C1 segment of cervical spinal cord (tissue), 14 donors: Measurements from ENCODE around the gene KRTAP5-5.
"Not testable (repeated sequence)": the region's sequence is repeated elsewhere in the genome, so short reads cannot be mapped to it uniquely, and the experiment has no call there.

ENCODE experiments used
- DNase-seq, 14 donors: peaks; one replicate each; lab custom pipeline; 2025; lab: John Stamatoyannopoulos, UW

KRTAP5-5 gene

DNA sequence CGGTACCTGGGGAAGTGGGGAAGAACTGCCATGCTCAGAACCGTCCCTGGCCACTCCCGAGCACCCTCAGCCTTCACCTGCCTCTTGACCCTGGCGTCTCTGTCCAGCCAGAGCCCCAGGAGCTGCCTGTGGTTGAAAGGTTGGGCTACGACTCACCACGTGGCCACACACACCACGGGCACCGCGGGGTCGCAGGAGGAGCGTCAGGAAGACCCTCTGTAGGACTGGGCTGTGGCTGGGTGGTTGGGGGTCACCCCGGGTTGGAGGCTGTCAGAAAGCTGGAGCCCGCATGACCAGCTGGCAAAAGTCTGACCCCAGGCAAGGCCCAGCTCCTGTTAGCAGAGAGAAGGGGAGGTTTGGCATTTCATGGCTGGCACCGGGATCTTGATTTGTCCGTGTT lies 11.5 kb downstream of the KRTAP5-5 start:
- no peak for DNase-seq

- DNase-seq, result no peak
Measured at GRCh38 chr11:1642288-1643145, 12.9 kb downstream of the KRTAP5-5 start.

DNA sequence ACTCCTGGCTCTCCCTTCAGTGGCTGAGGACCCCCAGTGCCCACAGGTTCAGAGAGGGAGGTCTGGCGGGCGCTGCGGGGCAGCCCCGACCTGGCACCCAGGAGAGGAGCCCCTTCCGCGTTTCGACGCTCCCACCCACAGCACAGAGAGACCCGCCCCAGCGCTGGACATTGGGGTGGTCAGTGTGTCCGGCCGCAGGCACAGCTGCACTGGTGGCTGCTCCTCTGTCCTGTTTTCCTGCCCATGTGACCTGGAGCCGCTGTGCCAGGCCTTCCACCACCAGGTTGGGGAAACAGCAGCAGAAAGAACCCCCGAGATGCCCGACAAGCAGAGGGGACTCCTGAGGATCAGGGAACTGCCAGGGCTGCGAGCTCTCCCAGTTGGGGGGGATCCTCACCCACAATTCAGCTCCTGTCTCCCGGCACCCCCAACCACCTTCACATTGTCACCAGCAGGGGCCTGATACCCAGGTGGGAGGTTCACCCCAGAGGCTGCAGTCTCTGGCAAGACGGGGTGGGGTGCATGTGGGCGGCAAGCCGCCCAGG lies 13.6 kb downstream of the KRTAP5-5 start:
- no peak for DNase-seq

DNA sequence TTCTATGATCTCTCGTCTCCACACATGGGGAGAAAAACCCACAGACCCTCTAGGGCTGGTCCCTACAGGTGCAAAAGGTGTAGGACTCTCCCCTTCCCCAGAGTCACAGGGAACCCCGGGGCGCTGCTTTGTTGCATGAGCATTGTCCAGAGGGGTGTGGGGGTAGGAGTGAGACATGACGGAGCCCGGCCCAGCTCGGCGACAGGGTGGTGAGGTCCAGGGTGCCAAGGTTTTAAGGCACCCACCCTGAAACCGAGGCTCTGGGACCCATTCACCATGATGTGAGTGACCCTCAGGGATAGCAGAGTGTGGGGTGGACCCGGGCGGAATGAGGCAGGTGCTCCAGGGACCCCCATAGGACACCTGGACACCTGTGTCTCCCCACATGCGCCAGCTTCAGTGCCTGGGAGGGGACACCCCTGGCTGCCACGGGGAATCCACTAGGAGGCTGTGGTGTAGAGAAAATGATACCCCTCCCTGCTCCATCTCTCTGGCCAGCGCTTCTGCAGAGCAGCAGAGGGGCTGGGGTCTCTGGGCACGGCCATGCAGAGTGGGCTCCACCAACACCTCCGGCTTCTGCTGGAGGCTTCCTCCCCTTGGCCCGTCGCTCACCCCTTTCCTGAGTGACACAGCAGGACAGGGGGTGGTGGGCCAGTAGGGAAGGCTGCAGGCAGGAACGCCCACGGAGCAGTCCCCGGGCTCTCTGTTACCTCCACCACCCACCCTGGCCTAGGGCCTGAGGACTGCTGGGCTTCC lies 15.2 kb downstream of the KRTAP5-5 start:
- no peak for DNase-seq

DNA sequence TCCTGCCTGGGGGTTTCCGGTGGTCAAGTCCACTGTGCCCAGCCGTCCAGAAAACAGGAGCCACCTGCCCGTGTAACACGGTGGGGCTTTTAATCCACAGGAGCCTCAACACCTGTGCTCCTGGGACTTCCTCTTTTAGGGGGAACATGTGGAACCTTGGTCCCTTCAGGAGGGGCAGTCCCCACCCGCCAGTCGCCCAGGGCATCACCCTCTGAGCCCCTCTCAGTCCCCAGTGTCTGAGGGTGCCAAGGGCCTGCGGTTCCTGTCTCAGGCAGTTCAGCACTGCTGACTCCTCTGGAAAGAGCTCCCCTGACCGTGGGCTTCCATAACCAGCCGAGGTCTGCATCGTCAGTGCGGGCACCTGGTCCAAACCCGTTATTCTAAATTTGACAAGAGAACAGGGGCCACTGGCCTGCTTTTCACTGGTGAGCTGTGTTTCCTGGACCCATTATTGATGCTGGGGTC lies 15.8 kb downstream of the KRTAP5-5 start:
- no peak for DNase-seq

GRCh38 chr11:1646540-1646939 lies 17.0 kb downstream of the KRTAP5-5 start:
- not testable (repeated sequence) for DNase-seq

- no peak for DNase-seq
Measured at GRCh38 chr11:1647901-1648652, 18.5 kb downstream of the KRTAP5-5 start.

DNA sequence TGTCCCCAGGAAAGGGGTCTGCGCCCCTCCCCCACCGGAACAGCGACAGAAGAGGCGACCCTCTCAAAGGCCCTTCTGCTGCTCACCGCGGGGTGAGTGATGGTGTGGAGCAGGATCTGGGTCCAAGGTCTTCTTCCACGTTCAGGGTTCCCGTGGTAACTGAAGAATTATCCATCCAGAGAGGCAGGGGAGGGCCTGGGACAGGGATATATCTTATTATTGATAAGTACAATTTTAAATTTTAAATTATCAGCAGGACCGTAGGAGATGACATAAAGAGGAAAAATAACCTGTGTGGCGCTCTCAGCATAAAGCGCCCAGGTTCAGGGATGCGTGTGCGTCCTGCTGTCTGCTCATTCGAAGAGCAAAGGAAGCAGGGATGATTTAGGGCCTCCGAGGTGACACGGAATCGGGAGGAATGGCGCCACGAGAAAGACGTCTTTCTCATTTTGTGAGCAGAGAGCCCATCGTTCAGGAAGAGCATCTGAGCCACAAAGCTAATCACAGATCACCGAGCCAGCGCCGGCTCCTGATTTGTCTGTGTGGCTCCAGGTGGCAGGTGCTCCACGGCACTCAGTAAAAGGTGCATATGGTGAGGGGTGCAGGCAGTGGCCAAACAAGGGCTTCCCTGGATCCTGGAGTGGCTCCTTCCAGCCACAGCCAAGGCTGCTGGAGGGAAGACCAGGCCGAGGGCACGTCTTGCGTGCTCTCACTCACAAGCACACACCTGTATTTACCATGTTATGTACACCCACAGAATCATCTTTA lies 19.3 kb downstream of the KRTAP5-5 start:
- DNase-seq, result no peak

- DNase-seq, result no peak
Measured at GRCh38 chr11:1650034-1650917, 20.7 kb downstream of the KRTAP5-5 start.

GRCh38 chr11:1650918-1651262 lies 21.3 kb downstream of the KRTAP5-5 start:
- no peak for DNase-seq

- DNase-seq, result no peak
Measured at GRCh38 chr11:1651411-1651980, 21.9 kb downstream of the KRTAP5-5 start.

GRCh38 chr11:1652026-1652425 lies 22.5 kb downstream of the KRTAP5-5 start:
- DNase-seq, result no peak

DNA sequence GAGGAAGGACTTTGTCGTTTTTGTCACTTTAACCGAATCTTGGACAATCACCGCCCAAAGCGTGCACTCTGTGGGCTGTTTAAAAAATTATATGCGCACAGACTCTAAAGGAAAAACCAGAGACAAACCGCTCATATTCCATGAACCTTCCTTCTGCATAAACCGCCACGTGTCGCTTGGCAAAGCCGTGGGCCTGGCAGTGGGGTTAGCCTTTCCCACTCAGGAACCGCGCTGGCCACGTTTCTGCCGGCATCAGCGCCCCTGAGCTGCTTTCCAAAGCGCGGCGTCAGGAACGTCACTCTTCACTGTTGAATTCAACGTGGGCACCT lies 22.8 kb downstream of the KRTAP5-5 start:
- DNase-seq, result no peak

GRCh38 chr11:1652771-1653540 lies 23.4 kb downstream of the KRTAP5-5 start:
- peak in 13 of 14 donors; percentile 6 to 80 (median 49) for DNase-seq

DNA sequence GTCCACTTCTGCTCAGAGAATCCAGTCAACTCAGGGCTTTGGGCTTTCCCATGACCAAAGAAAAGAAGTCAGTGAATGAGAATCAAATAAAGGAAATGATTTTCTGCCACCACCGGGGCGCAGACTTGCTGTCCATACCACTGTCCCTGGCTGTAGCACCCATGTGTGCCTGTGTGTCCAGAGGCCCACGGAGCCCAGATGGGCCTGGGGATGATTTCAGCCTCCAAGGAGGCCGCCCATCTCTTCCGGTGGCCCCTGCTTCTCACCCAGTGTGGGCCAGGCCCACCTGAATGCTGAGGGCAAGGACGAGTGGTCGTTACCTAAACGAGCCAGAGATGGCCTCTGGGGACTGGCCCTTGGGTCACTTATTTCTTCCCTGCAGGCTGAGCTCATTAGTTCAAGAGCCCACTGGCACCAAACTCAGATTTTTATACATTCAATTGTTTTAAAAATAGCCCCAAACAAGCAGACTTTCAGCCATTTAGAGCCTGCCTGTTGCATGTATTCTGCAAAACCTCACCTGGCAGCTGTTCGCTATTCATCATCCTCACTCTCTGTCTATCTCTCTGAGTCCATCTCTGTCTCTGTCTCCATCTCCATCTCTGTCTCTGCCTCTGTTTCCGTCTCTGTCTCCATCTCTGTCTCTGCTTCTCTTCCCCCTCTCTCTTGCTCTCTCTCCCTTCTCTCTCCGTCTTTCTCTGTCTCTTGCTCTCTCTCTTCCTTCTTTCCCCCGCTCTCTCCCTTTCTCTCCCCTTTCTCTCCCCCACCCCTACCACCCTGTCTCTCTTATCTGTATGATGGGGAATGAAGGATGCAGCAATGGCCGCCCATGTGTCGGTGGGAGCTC lies 24.2 kb downstream of the KRTAP5-5 start:
- no peak for DNase-seq

GRCh38 chr11:1654388-1655167 lies 25.0 kb downstream of the KRTAP5-5 start:
- no peak for DNase-seq
